GM18507 (cell line): ENCODE measurements around the gene MBP.
A peak's percentile ranks its signal among the peaks of the same experiment; 100 is the strongest.

ENCODE experiments used
- DNase-seq: peaks from one replicate; pipeline ENCODE4 v3.0.0; 2011; ENCODE audit warnings: low read depth; ENCODE audit not compliant: insufficient read length; ENCODE audit errors: extremely low spot score
- FAIRE-seq: peaks from 2 replicates; lab custom pipeline; 2011; peaks lifted over from hg19 to GRCh38; lab: Jason Lieb, UNC

The MBP gene

GRCh38 chr18:77072566-77072965, 60.0 kb downstream of the MBP start:
- DNase-seq (no peak), FAIRE-seq (no peak)

- DNase-seq (no peak), FAIRE-seq (no peak)
Measured at GRCh38 chr18:77071711-77072292, 60.8 kb downstream of the MBP start.

GRCh38 chr18:77071061-77071460, 61.5 kb downstream of the MBP start:
- FAIRE-seq (no peak), DNase-seq (no peak)

- FAIRE-seq (no peak), DNase-seq (no peak)
Measured at GRCh38 chr18:77070627-77071026, 62.0 kb downstream of the MBP start.

- DNase-seq (no peak), FAIRE-seq (peak; percentile 15)
Measured at GRCh38 chr18:77069931-77070330, 62.7 kb downstream of the MBP start.

- FAIRE-seq, result no peak
Measured at GRCh38 chr18:77069482-77069881, 63.1 kb downstream of the MBP start.

GRCh38 chr18:77068321-77069312, 64.0 kb downstream of the MBP start:
- FAIRE-seq (peak; percentile 92), DNase-seq (no peak)

More at GRCh38 chr18:77069482-77069881, 63.1 kb downstream of the MBP start:
- DNase-seq, result no peak

GRCh38 chr18:77067291-77068061, 65.1 kb downstream of the MBP start:
- DNase-seq (no peak), FAIRE-seq (peak; percentile 84)

GRCh38 chr18:77066689-77067088, 65.9 kb downstream of the MBP start:
- no peak for DNase-seq

GRCh38 chr18:77066101-77066500, 66.5 kb downstream of the MBP start:
- DNase-seq (no peak), FAIRE-seq (no peak)

More at GRCh38 chr18:77066689-77067088, 65.9 kb downstream of the MBP start:
- no peak for FAIRE-seq

GRCh38 chr18:77065221-77065981, 67.2 kb downstream of the MBP start:
- DNase-seq (no peak), FAIRE-seq (peak; percentile 91)

GRCh38 chr18:77063260-77063659, 69.3 kb downstream of the MBP start:
- FAIRE-seq (peak; percentile 96), DNase-seq (no peak)

- no peak for DNase-seq
- FAIRE-seq, result peak; percentile 95
Measured at GRCh38 chr18:77062518-77063003, 70.0 kb downstream of the MBP start.

GRCh38 chr18:77061946-77062517, 70.6 kb downstream of the MBP start:
- no peak for DNase-seq

GRCh38 chr18:77061281-77061945, 71.2 kb downstream of the MBP start:
- no peak for DNase-seq
- peak; percentile 53 for FAIRE-seq

More at GRCh38 chr18:77061946-77062517, 70.6 kb downstream of the MBP start:
- no peak for FAIRE-seq

GRCh38 chr18:77060151-77060550, 72.4 kb downstream of the MBP start:
- DNase-seq (no peak), FAIRE-seq (no peak)

GRCh38 chr18:77059294-77059916, 73.2 kb downstream of the MBP start:
- DNase-seq (no peak), FAIRE-seq (peak; percentile 47)
